Peyer's patch (tissue), 4 donors: ENCODE data around the gene CHMP1A. TPM values are rescaled to one million over a fixed set of nuclear protein-coding genes. Genes with fewer than 3 reads are reported as not detected.

ENCODE experiments used
- DNase-seq, 3 donors: peaks; one replicate each; pipeline ENCODE4 v3.0.0-alpha.2; 2017 to 2019
- H3K27ac ChIP-seq, 4 donors: fragments of 200-600 bp; sonication (generic); one replicate each; pipeline ENCODE4 v1.5.1; 2016 to 2019
- H3K27me3 ChIP-seq, 2 donors: fragments of 200-600 bp; sonication (generic); one replicate each; pipeline ENCODE4 v1.5.1; 2019
- H3K36me3 ChIP-seq, 3 donors: fragments of 200-600 bp; sonication (generic); one replicate each; pipeline ENCODE4 v1.5.1; 2016 to 2019
- H3K4me1 ChIP-seq, 4 donors: fragments of 200-600 bp; sonication (generic); one replicate each; pipeline ENCODE4 v1.5.1; 2016 to 2019
- H3K4me3 ChIP-seq, 4 donors: fragments of 200-600 bp; sonication (generic); 1 replicate in 3 of 4; 2 replicates in 1 of 4; pipeline ENCODE4 v1.5.1; 2016 to 2019; ENCODE audit warnings: mild to moderate bottlenecking in 1 of 4
- H3K9me3 ChIP-seq, 4 donors: fragments of 200-600 bp; sonication (generic); one replicate each; pipeline ENCODE4 v1.5.1; 2016 to 2019; ENCODE audit warnings: mild to moderate bottlenecking in 1 of 4
- CTCF ChIP-seq, 6 experiments: fragments of 450-650 bp in 4 of 6; fragments of 200-600 bp in 2 of 6; sonication (generic) in 1 of 6; IDR thresholded peaks; one replicate each; pipeline ENCODE4 v1.5.1; 2017 to 2019; ENCODE audit warnings: antibody characterized with exemption in 6 of 6, mild to moderate bottlenecking in 3 of 6, moderate library complexity in 1 of 6
- POLR2A ChIP-seq, 2 donors: fragments of 450-650 bp; IDR thresholded peaks; one replicate each; pipeline ENCODE4 v1.5.1; 2017; ENCODE audit warnings: antibody characterized with exemption in 2 of 2, mild to moderate bottlenecking in 2 of 2, moderate library complexity in 2 of 2
- total RNA-seq, 4 donors: library from RNA; depleted of rRNA; stranded (reverse); fragments of >200 nt; gene quantifications; one replicate each; pipeline ENCODE4 v1.1.0, GENCODE V29; 2016

CHMP1A gene
- total RNA-seq, 4 donors from 2014 or later, result 88.3 to 246 (median 196) TPM

DNA sequence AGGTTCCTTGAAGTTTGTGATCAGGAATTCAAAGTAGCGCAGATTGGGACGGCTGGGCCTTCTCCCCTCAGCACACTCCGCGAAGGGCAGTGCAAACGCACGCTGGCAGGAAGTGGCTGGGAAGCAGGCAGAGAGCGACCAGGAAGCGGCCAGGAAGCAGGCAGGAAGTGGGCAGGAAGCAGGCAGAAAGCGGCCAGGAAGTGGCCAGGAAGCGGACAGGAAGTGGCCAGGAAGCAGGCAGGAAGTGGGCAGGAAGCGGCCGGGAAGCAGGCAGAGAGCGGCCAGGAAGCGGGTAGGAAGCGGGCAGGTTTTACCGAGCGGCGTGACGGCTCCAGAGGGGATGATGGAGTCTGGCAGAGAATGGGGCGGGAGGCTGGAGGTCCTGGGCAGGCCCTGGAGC lies 40.9 kb downstream of the CHMP1A start:
- Histone ChIP-seq H3K36me3 (no peaks in the 10 kb centered on the region), H3K27ac (peak overlapping the region in 2 of 4 donors; percentile 35 to 90), H3K9me3 (no peaks in the 10 kb centered on the region), H3K4me3 (no peak overlapping the region), H3K27me3 (no peaks in the 10 kb centered on the region), H3K4me1 (peaks cover 0 to 26% (median 0%) of the 10 kb centered on the region in 4 donors)
- no peak for DNase-seq
- TF ChIP-seq POLR2A (IDR thresholded peaks at IDR 0.05) (no peak), CTCF (IDR thresholded peaks at IDR 0.05) (no peak)

DNA sequence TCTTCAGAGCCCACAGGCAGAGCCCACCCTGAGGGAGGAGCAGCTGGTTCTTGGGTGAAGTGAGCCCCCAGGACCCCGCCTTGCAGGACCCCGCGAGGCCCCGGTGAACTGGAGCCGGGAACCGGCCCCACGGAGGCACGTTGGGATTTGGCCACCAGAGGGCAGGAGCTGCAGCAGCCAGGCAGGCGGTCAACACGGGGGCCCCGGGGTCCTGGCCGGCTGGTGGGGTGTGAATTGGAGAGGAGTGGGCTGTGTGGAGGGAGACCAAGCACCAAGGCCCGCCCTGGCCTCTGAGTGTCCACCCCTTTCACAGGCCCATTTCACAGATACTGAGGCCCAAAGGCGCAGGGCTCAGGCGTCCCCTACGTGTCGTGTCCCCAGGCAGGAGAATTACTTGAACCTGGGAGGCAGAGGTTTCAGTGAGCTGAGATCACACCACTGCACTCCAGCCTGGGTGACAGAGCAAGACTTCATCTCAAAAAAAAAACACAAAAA lies 41.9 kb downstream of the CHMP1A start:
- H3K4me3 ChIP-seq, result peak overlapping the region in 2 of 4 donors; percentile 55 to 59
- peak overlapping the region in 1 of 4 donors; percentile 90 for H3K27ac ChIP-seq
- TF ChIP-seq POLR2A (IDR thresholded peaks at IDR 0.05), result no peak
- TF ChIP-seq CTCF (IDR thresholded peaks at IDR 0.05), result peak in 5 of 6 experiments; percentile 38 to 74 (median 53)
- no peaks in the 10 kb centered on the region for H3K27me3 ChIP-seq
- H3K4me1 ChIP-seq, result peaks cover 0 to 26% (median 0%) of the 10 kb centered on the region in 4 donors
- no peaks in the 10 kb centered on the region for H3K9me3 ChIP-seq
- H3K36me3 ChIP-seq, result no peaks in the 10 kb centered on the region
- peak in 1 of 3 donors; percentile 71 for DNase-seq

GRCh38 chr16:89615176-89615575 lies 42.3 kb downstream of the CHMP1A start:
- TF ChIP-seq CTCF (IDR thresholded peaks at IDR 0.05) (no peak), POLR2A (IDR thresholded peaks at IDR 0.05) (no peak)
- H3K27me3 ChIP-seq, result no peaks in the 10 kb centered on the region
- H3K9me3 ChIP-seq, result no peaks in the 10 kb centered on the region
- H3K4me3 ChIP-seq, result peak overlapping the region in 2 of 4 donors; percentile 55 to 59
- peaks cover 0 to 26% (median 0%) of the 10 kb centered on the region in 4 donors for H3K4me1 ChIP-seq
- peak overlapping the region in 1 of 4 donors; percentile 90 for H3K27ac ChIP-seq
- no peaks in the 10 kb centered on the region for H3K36me3 ChIP-seq
- no peak for DNase-seq

GRCh38 chr16:89613954-89614459 lies 43.5 kb downstream of the CHMP1A start:
- no peak for DNase-seq
- no peaks in the 10 kb centered on the region for H3K36me3 ChIP-seq
- no peaks in the 10 kb centered on the region for H3K27me3 ChIP-seq
- H3K27ac ChIP-seq, result peak overlapping the region in 3 of 4 donors; percentile 75 to 90 (median 85)
- TF ChIP-seq POLR2A (IDR thresholded peaks at IDR 0.05) (no peak), CTCF (IDR thresholded peaks at IDR 0.05) (no peak)
- no peaks in the 10 kb centered on the region for H3K9me3 ChIP-seq
- H3K4me1 ChIP-seq, result peaks cover 0 to 37% (median 0%) of the 10 kb centered on the region in 4 donors
- H3K4me3 ChIP-seq, result peak overlapping the region in 3 of 4 donors; percentile 32 to 59 (median 55)

GRCh38 chr16:89613231-89613953 lies 44.1 kb downstream of the CHMP1A start, which contains the start of gene DPEP1:
Gene DPEP1 (plus strand): TSS chr16:89613642. CDS start chr16:89630411, 16,769 bp downstream.
- no peaks in the 10 kb centered on the region for H3K36me3 ChIP-seq
- peak within 1 kb of the TSS in 3 of 4 donors; percentile 75 to 90 (median 85) for H3K27ac ChIP-seq
- no peaks in the 10 kb centered on the region for H3K27me3 ChIP-seq
- peak; percentile 89 to 91 for TF ChIP-seq POLR2A (IDR thresholded peaks at IDR 0.05)
- no peak for TF ChIP-seq CTCF (IDR thresholded peaks at IDR 0.05)
- DNase-seq, result peak in 2 of 3 donors; percentile 80 to 83
- H3K4me3 ChIP-seq, result peak within 1 kb of the TSS in 3 of 4 donors; percentile 32 to 59 (median 55)
- H3K4me1 ChIP-seq, result peaks cover 0 to 43% (median 0%) of the 10 kb centered on the region in 4 donors
- no peaks in the 10 kb centered on the region for H3K9me3 ChIP-seq
